Measurements from ENCODE around the gene TMEM204.

- TF ChIP-seq POLR2A (IDR thresholded peaks at IDR 0.05): no peak
- TF ChIP-seq, protein P1, sequence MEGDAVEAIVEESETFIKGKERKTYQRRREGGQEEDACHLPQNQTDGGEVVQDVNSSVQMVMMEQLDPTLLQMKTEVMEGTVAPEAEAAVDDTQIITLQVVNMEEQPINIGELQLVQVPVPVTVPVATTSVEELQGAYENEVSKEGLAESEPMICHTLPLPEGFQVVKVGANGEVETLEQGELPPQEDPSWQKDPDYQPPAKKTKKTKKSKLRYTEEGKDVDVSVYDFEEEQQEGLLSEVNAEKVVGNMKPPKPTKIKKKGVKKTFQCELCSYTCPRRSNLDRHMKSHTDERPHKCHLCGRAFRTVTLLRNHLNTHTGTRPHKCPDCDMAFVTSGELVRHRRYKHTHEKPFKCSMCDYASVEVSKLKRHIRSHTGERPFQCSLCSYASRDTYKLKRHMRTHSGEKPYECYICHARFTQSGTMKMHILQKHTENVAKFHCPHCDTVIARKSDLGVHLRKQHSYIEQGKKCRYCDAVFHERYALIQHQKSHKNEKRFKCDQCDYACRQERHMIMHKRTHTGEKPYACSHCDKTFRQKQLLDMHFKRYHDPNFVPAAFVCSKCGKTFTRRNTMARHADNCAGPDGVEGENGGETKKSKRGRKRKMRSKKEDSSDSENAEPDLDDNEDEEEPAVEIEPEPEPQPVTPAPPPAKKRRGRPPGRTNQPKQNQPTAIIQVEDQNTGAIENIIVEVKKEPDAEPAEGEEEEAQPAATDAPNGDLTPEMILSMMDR (IDR thresholded peaks at IDR 0.05): no peak
Measured at GRCh38 chr16:1540556-1540855, 7.0 kb downstream of the TMEM204 start.

Data from suprapubic skin (tissue), 3 donors.